Measurements from ENCODE around the gene HOXA13.

Gene HOXA13

GRCh38 chr7:27159266-27160144 lies 40.4 kb downstream of the HOXA13 start:
- DNase-seq (ENCODE audit: low spot score): no peak

GRCh38 chr7:27158436-27159265 lies 41.2 kb downstream of the HOXA13 start:
- no peak for DNase-seq (ENCODE audit: low spot score)

- DNase-seq (ENCODE audit: low spot score): no peak
Observed at GRCh38 chr7:27157702-27158431, 42.0 kb downstream of the HOXA13 start.

GRCh38 chr7:27156916-27157701 lies 42.8 kb downstream of the HOXA13 start:
- no peak for DNase-seq (ENCODE audit: low spot score)

GRCh38 chr7:27156508-27156898 lies 43.4 kb downstream of the HOXA13 start, which contains the start of gene HOXA7:
HOXA7 (minus strand) TSS chr7:27156675; CDS start chr7:27156545, 130 bp downstream.
- DNase-seq (ENCODE audit: low spot score): no peak

- no peak for DNase-seq (ENCODE audit: low spot score)
Observed at GRCh38 chr7:27155816-27156507, 43.9 kb downstream of the HOXA13 start.

GRCh38 chr7:27154901-27155815 lies 44.7 kb downstream of the HOXA13 start:
- no peak for DNase-seq (ENCODE audit: low spot score)

GRCh38 chr7:27154369-27154768 lies 45.5 kb downstream of the HOXA13 start:
- DNase-seq (ENCODE audit: low spot score): no peak

GRCh38 chr7:27153526-27153925 lies 46.4 kb downstream of the HOXA13 start:
- no peak for DNase-seq (ENCODE audit: low spot score)

GRCh38 chr7:27152816-27153442 lies 47.0 kb downstream of the HOXA13 start:
- DNase-seq (ENCODE audit: low spot score): no peak

- no peak for DNase-seq (ENCODE audit: low spot score)
Observed at GRCh38 chr7:27151931-27152815, 47.7 kb downstream of the HOXA13 start, which contains the start of gene HOXA3. HOXA3 (minus strand) TSS chr7:27152583; CDS start chr7:27110640, 41,943 bp downstream.

- no peak for DNase-seq (ENCODE audit: low spot score)
Observed at GRCh38 chr7:27151341-27151930, 48.5 kb downstream of the HOXA13 start.

- DNase-seq (ENCODE audit: low spot score): peak; percentile 32
Observed at GRCh38 chr7:27150568-27151340, 49.1 kb downstream of the HOXA13 start.

- no peak for DNase-seq (ENCODE audit: low spot score)
Observed at GRCh38 chr7:27149842-27150567, 49.9 kb downstream of the HOXA13 start.

- DNase-seq (ENCODE audit: low spot score): no peak
Observed at GRCh38 chr7:27148756-27149641, 50.9 kb downstream of the HOXA13 start.
